CD4-positive, alpha-beta T cell (primary cell): ENCODE measurements around the gene ATIC. TPM values are rescaled to one million over a fixed set of nuclear protein-coding genes. Genes with fewer than 3 reads are reported as not detected.

ENCODE experiments used
- ATAC-seq: fragments of 200-7000 bp; cut with Tn5 transposase; one replicate; pipeline ENCODE4 v1.10.0; 2022; ENCODE audit warnings: mild to moderate bottlenecking; ENCODE audit not compliant: poor library complexity
- CTCF ChIA-PET: fragments of 350-600 bp; sonication (Branson Sonifier 250); formaldehyde crosslinking; loops from one replicate; lab custom pipeline; 2021; ENCODE audit warnings: antibody characterized with exemption, inconsistent platforms; lab: Charles Lee
- POLR2A ChIA-PET: fragments of 350-600 bp; sonication (Branson Sonifier 250); formaldehyde crosslinking; loops from one replicate; lab custom pipeline; 2021; ENCODE audit warnings: antibody characterized with exemption, inconsistent platforms; lab: Charles Lee
- DNase-seq, 14 experiments: peaks; one replicate each; pipeline ENCODE4 v3.0.0-alpha.2; 2013 to 2020; ENCODE audit warnings: mixed read lengths in 2 of 14
- H3K27ac ChIP-seq, 2 donors: one replicate each; pipeline versions ENCODE4 v1.5.1 to v1.7.0; 2013; ENCODE audit warnings: low read length in 2 of 2, low read depth in 1 of 2, mild to moderate bottlenecking in 1 of 2
- H3K27me3 ChIP-seq, 2 experiments: 1 replicate in 1 of 2; 2 replicates in 1 of 2; pipeline versions ENCODE4 v1.6.1 to v1.7.0; 2013; ENCODE audit warnings: low read length in 2 of 2, control low read depth in 1 of 2, mild to moderate bottlenecking in 1 of 2, moderate library complexity in 1 of 2; ENCODE audit not compliant: insufficient read depth in 2 of 2, control insufficient read depth in 1 of 2
- H3K36me3 ChIP-seq: one replicate; pipeline ENCODE4 v1.6.1; 2013; ENCODE audit warnings: low read length, control low read depth; ENCODE audit not compliant: insufficient read depth
- H3K4me1 ChIP-seq: one replicate; pipeline ENCODE4 v1.6.1; 2013; ENCODE audit warnings: low read length, control low read depth; ENCODE audit not compliant: insufficient read depth
- H3K4me3 ChIP-seq: one replicate; pipeline ENCODE4 v1.5.1; 2013; ENCODE audit warnings: mild to moderate bottlenecking, low read length, moderate library complexity
- H3K9me3 ChIP-seq, 2 experiments: 1 replicate in 1 of 2; 2 replicates in 1 of 2; pipeline versions ENCODE4 v1.6.1 to v1.7.0; 2013; ENCODE audit warnings: low read length in 2 of 2, mild to moderate bottlenecking in 2 of 2, control low read depth in 1 of 2, moderate library complexity in 1 of 2; ENCODE audit not compliant: control insufficient read depth in 1 of 2, insufficient read depth in 1 of 2
- H3K27ac Mint-ChIP-seq: one replicate; pipeline ENCODE4 v1.8.0; 2020; ENCODE audit warnings: mixed read lengths
- H3K27me3 Mint-ChIP-seq: one replicate; pipeline ENCODE4 v1.8.0; 2021; ENCODE audit warnings: mixed read lengths
- H3K36me3 Mint-ChIP-seq: one replicate; pipeline ENCODE4 v1.8.0; 2021; ENCODE audit warnings: low read depth, mixed read lengths
- H3K4me1 Mint-ChIP-seq: one replicate; pipeline ENCODE4 v1.8.0; 2021; ENCODE audit warnings: low read depth, mixed read lengths
- H3K4me3 Mint-ChIP-seq: one replicate; pipeline ENCODE4 v1.8.0; 2020; ENCODE audit warnings: mild to moderate bottlenecking, mixed read lengths
- H3K9me3 Mint-ChIP-seq: one replicate; pipeline ENCODE4 v1.8.0; 2020; ENCODE audit warnings: mixed read lengths
- CTCF ChIP-seq: fragments of 200-600 bp; IDR thresholded peaks from one replicate; pipeline ENCODE4 v1.8.0; 2022; ENCODE audit warnings: antibody characterized with exemption, mild to moderate bottlenecking
- intact Hi-C, 2 experiments: fragments of 100-400 bp; cut with DNase I in 1 of 2; cut with micrococcal nuclease in 1 of 2; formaldehyde crosslinking; loops; one replicate each; pipeline versions ENCODE4 v1.15.1 to v1.9.0; 2023 to 2025; cut with DNase I, micrococcal nuclease
- total RNA-seq, 174 experiments: library from RNA in 2 of 174; stranded (reverse) in 2 of 174; gene quantifications; one replicate each; pipeline ENCODE4 v1.2.3 and lab custom pipeline; 2021 to 2026

Gene ATIC
- total RNA-seq, 2 experiments from 2014 or later, result 40.5 to 43.3 TPM

DNA sequence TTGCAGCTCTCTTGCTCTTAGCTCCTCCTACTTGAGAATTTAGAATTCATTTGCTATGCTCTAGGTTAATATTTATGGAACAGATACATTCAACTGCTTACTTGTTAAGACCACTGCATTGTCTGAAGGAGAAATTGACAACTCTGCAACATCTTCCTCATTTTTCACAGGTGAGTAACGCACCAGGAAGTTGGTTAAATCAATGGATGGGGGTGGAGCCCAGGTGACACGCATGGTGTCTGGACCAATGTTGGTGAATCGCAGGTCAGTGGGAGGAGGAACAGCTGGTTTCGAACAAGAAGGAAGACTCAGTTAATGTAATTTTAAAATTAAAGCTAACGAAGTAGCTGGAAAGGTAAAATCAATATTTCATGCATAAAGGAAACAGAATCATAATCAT is 79.7 kb downstream of the ATIC start:
- ChIA-PET POLR2A (no interaction called here), CTCF (no interaction called here)
- Mint-ChIP-seq H3K36me3 (no peaks in the 10 kb centered on the region), H3K27me3 (peaks cover 8% of the 10 kb centered on the region), H3K4me1 (no peaks in the 10 kb centered on the region), H3K27ac (no peak overlapping the region), H3K4me3 (no peak overlapping the region), H3K9me3 (no peaks in the 10 kb centered on the region)
- no peak for ATAC-seq
- no peaks in the 10 kb centered on the region for H3K9me3 ChIP-seq
- no peak overlapping the region for H3K4me3 ChIP-seq
- no peak for TF ChIP-seq CTCF
- intact Hi-C loops, result no loop called here
- no peaks in the 10 kb centered on the region for H3K27me3 ChIP-seq
- no peaks in the 10 kb centered on the region for H3K4me1 ChIP-seq
- no peak overlapping the region for H3K27ac ChIP-seq
- DNase-seq, result no peak
- no peaks in the 10 kb centered on the region for H3K36me3 ChIP-seq

DNA sequence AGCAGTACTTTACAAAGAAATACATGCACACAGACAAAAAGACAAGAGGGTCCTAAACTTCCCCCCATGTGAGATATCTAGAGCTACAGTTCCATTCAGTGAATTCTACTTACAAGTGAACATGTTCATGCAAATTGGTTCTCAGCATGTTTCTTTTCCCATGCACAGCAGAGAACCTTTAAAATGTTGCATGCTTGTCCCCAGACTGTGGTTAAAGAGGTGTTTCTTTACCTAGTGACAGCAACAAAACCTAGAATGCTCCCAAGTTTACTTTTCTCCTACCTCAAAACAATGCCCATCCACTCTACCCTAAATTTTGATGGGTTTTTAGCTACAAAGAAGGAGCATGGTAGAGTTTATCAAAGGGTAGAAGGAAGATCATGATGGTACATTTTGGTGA is 80.3 kb downstream of the ATIC start:
- POLR2A ChIA-PET, result no interaction called here
- CTCF ChIA-PET, result no interaction called here

DNA sequence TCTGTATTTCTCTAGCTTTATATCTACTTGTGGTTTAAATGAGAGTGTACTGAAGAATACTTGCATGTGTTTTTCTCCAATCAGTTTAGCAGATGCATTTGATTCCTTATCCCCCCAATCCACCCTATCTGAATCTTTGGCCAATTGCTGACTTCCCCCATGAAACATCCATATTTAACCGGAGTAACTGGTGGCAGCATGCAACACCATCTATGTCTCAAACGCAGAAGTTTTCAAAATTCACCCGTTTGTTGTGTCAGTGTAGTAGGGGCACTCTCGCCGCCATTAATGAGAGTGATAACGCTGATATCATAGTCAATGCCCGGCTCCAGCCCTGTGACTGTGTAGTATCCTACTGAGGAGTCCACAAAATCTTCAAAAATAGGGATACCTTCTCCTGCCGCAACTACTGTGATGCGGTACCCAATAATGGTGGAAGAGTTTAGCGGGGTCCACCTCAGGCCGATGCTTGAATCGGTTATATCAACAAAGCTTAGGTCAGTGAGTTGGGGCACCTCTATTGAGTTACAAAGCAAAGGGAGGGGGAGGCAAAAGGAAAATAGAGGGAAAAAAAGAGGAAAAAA is 80.9 kb downstream of the ATIC start:
- intact Hi-C loops, result no loop called here
- Histone ChIP-seq H3K36me3 (no peaks in the 10 kb centered on the region), H3K4me3 (no peak overlapping the region), H3K9me3 (no peaks in the 10 kb centered on the region), H3K27me3 (no peaks in the 10 kb centered on the region), H3K27ac (no peak overlapping the region), H3K4me1 (no peaks in the 10 kb centered on the region)
- Mint-ChIP-seq H3K4me3 (no peak overlapping the region), H3K36me3 (no peaks in the 10 kb centered on the region), H3K27me3 (peaks cover 8% of the 10 kb centered on the region), H3K9me3 (no peaks in the 10 kb centered on the region), H3K4me1 (no peaks in the 10 kb centered on the region), H3K27ac (no peak overlapping the region)
- DNase-seq (no peak), ATAC-seq (no peak)
- ChIA-PET CTCF (no interaction called here), POLR2A (no interaction called here)
- no peak for TF ChIP-seq CTCF

More for the DNA sequence above, 80.3 kb downstream of the ATIC start:
- Mint-ChIP-seq H3K4me3 (no peak overlapping the region), H3K36me3 (no peaks in the 10 kb centered on the region), H3K27ac (no peak overlapping the region), H3K4me1 (no peaks in the 10 kb centered on the region), H3K9me3 (no peaks in the 10 kb centered on the region), H3K27me3 (peaks cover 8% of the 10 kb centered on the region)
- no peaks in the 10 kb centered on the region for H3K4me1 ChIP-seq
- no peaks in the 10 kb centered on the region for H3K9me3 ChIP-seq
- H3K4me3 ChIP-seq, result no peak overlapping the region
- ATAC-seq, result no peak
- no peak for DNase-seq
- TF ChIP-seq CTCF, result no peak
- H3K27me3 ChIP-seq, result no peaks in the 10 kb centered on the region
- H3K27ac ChIP-seq, result no peak overlapping the region
- no peaks in the 10 kb centered on the region for H3K36me3 ChIP-seq
- intact Hi-C loops, result no loop called here
